ENCODE measurements around the gene ANAPC7.

ANAPC7 gene

GRCh38 chr12:110382683-110383082, 20.8 kb downstream of the ANAPC7 start:
- Histone ChIP-seq H3K4me3 (ENCODE audit: low read depth, low read length) (no peak overlapping the region), H3K4me1 (ENCODE audit: control insufficient read depth, insufficient read depth, low read length) (no peaks in the 10 kb centered on the region), H3K9me3 (ENCODE audit: control insufficient read depth, insufficient read depth, low read depth, low read length) (no peaks in the 10 kb centered on the region), H3K27ac (ENCODE audit: extremely low read depth, low read depth, low read length) (no peak overlapping the region), H3K36me3 (ENCODE audit: control insufficient read depth in 2 of 2, insufficient read depth in 1 of 2, low read length in 2 of 2) (peaks cover 90% of the 10 kb centered on the region in 2 experiments)
- no peak for TF ChIP-seq YY1 (tag by site-specific recombination; IDR thresholded peaks at IDR 0.05)
- no peak for TF ChIP-seq ZNF610 (tag by site-specific recombination; IDR thresholded peaks at IDR 0.05; ENCODE audit: borderline replicate concordance)
- no peak for TF ChIP-seq ZNF354C (tag by site-specific recombination; IDR thresholded peaks at IDR 0.05; ENCODE audit: borderline replicate concordance, low read depth)
- no peak for TF ChIP-seq ZNF23 (tag by site-specific recombination; IDR thresholded peaks at IDR 0.05; ENCODE audit: borderline replicate concordance)
- TF ChIP-seq, protein P1, sequence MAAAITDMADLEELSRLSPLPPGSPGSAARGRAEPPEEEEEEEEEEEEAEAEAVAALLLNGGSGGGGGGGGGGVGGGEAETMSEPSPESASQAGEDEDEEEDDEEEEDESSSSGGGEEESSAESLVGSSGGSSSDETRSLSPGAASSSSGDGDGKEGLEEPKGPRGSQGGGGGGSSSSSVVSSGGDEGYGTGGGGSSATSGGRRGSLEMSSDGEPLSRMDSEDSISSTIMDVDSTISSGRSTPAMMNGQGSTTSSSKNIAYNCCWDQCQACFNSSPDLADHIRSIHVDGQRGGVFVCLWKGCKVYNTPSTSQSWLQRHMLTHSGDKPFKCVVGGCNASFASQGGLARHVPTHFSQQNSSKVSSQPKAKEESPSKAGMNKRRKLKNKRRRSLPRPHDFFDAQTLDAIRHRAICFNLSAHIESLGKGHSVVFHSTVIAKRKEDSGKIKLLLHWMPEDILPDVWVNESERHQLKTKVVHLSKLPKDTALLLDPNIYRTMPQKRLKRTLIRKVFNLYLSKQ (tag by site-specific recombination; IDR thresholded peaks at IDR 0.05; ENCODE audit: borderline replicate concordance), result no peak
- TF ChIP-seq ZNF560 (tag by site-specific recombination; IDR thresholded peaks at IDR 0.05; ENCODE audit: borderline replicate concordance), result no peak
- no peak for TF ChIP-seq ZNF830 (tag by site-specific recombination; IDR thresholded peaks at IDR 0.05; ENCODE audit: low read depth)
- no peak for TF ChIP-seq ZNF16 (tag by site-specific recombination; IDR thresholded peaks at IDR 0.05; ENCODE audit: low read depth)
- TF ChIP-seq, protein P2, sequence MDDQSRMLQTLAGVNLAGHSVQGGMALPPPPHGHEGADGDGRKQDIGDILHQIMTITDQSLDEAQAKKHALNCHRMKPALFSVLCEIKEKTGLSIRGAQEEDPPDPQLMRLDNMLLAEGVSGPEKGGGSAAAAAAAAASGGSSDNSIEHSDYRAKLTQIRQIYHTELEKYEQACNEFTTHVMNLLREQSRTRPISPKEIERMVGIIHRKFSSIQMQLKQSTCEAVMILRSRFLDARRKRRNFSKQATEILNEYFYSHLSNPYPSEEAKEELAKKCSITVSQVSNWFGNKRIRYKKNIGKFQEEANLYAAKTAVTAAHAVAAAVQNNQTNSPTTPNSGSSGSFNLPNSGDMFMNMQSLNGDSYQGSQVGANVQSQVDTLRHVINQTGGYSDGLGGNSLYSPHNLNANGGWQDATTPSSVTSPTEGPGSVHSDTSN (CRISPR knock-in tag; IDR thresholded peaks at IDR 0.05), result no peak
- TF ChIP-seq ZNF211 (tag by site-specific recombination; IDR thresholded peaks at IDR 0.05; ENCODE audit: low read depth), result no peak
- TF ChIP-seq KLF16 (tag by site-specific recombination; IDR thresholded peaks at IDR 0.05), result no peak
- no peak for TF ChIP-seq ZNF623 (tag by site-specific recombination; IDR thresholded peaks at IDR 0.05)
- TF ChIP-seq ZBTB49 (tag by site-specific recombination; IDR thresholded peaks at IDR 0.05; ENCODE audit: low read depth), result no peak
- ChIA-PET CTCF (no interaction called here), POLR2A (interaction anchor here (0.6 kb wide), 1 partner anchor 49 kb away, joined by 6 read pairs; no protein-coding TSS in a partner anchor)

DNA sequence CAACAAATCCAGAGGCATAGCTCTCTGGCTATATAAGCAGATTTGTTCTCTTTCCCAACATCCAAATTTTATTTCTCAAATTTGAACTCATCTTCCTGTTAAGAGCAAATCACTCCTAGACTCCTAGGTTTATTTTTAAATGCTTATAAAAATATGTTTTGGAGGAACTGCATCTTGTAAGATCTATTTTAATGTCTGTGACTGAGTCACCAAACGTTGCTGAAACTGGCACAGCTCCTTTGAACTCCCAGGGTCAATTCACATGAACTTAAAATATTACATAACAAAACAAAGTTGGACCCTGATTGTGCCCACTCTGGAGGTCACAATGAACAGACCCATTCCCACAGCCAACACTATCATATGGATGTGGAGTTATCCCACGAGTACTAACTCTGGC, 23.9 kb downstream of the ANAPC7 start:
- Histone ChIP-seq H3K36me3 (ENCODE audit: control insufficient read depth in 2 of 2, insufficient read depth in 1 of 2, low read length in 2 of 2) (peaks cover 85 to 87% of the 10 kb centered on the region in 2 experiments), H3K9me3 (ENCODE audit: control insufficient read depth, insufficient read depth, low read depth, low read length) (no peaks in the 10 kb centered on the region), H3K4me3 (ENCODE audit: low read depth, low read length) (no peak overlapping the region), H3K27ac (ENCODE audit: extremely low read depth, low read depth, low read length) (no peak overlapping the region), H3K4me1 (ENCODE audit: control insufficient read depth, insufficient read depth, low read length) (no peaks in the 10 kb centered on the region)
- ChIA-PET CTCF (interaction anchor here (0.7 kb wide), 3 partner anchors 26 to 385 kb away, joined by 3 to 4 read pairs (median 3); no protein-coding TSS in a partner anchor), POLR2A (interaction anchor here (0.6 kb wide), 1 partner anchor 62 kb away, joined by 4 read pairs; no protein-coding TSS in a partner anchor)
- no peak for TF ChIP-seq ZNF837 (tag by site-specific recombination; IDR thresholded peaks at IDR 0.05)
- no peak for TF ChIP-seq ZNF26 (tag by site-specific recombination; IDR thresholded peaks at IDR 0.05)

Measured in HEK293 (cell line).